K562 (cell line): Measurements from ENCODE around the gene CEP170. TPM values are rescaled to one million over a fixed set of nuclear protein-coding genes. Genes with fewer than 3 reads are reported as not detected.

Experiments
- EP400 ChIP-seq: fragments of 450-650 bp; IDR thresholded peaks from 2 replicates; pipeline ENCODE4 v1.6.1; 2017; ENCODE audit warnings: antibody characterized with exemption, mild to moderate bottlenecking, moderate library complexity
- EWSR1 ChIP-seq: fragments of 450-650 bp; IDR thresholded peaks from 2 replicates; pipeline ENCODE4 v1.6.1; 2018; ENCODE audit warnings: borderline replicate concordance, mild to moderate bottlenecking, low read depth, moderate library complexity; ENCODE audit not compliant: partially characterized antibody
- KAT8 ChIP-seq: fragments of 450-650 bp; IDR thresholded peaks from 2 replicates; pipeline ENCODE4 v1.6.1; 2016; ENCODE audit warnings: low read depth, mild to moderate bottlenecking
- L3MBTL2 ChIP-seq: fragments of 450-650 bp; IDR thresholded peaks from 2 replicates; pipeline ENCODE4 v1.6.1; 2016; ENCODE audit warnings: mild to moderate bottlenecking, moderate library complexity
- NFE2L1 ChIP-seq: fragments of 450-650 bp; IDR thresholded peaks from 2 replicates; pipeline ENCODE4 v1.6.1; 2016; ENCODE audit warnings: missing genetic modification characterization, low read depth, mild to moderate bottlenecking, missing compliant biosample characterization, moderate library complexity, borderline replicate concordance
- NFYB ChIP-seq: IDR thresholded peaks from 2 replicates; pipeline ENCODE4 v1.6.1; 2011; ENCODE audit warnings: mild to moderate bottlenecking, moderate library complexity; ENCODE audit not compliant: insufficient read length; ENCODE audit errors: extremely low read depth
- RBM39 ChIP-seq: fragments of 200-400 bp; formaldehyde crosslinking; optimal IDR thresholded peaks from 2 replicates; pipeline ENCODE3; 2018; ENCODE audit warnings: low read depth, low read length
- TRIM24 ChIP-seq, 2 experiments: fragments of 450-650 bp; IDR thresholded peaks; 2 replicates each; pipeline ENCODE4 v1.6.1; 2016
- ZC3H4 ChIP-seq: sonication (generic); formaldehyde crosslinking; IDR thresholded peaks from 2 replicates; pipeline ENCODE4 v1.9.0; 2021; ENCODE audit warnings: missing genetic modification reagents, borderline replicate concordance
- ZNF143 ChIP-seq: sonication (generic); formaldehyde crosslinking; IDR thresholded peaks from 2 replicates; pipeline ENCODE4 v1.9.0; 2022; ENCODE audit warnings: mild to moderate bottlenecking, missing genetic modification reagents
- ZNF445 ChIP-seq: fragments of 250-450 bp; sonication (Bioruptor Pico); IDR thresholded peaks from 2 replicates; pipeline ENCODE4 v1.4.0; 2020; ENCODE audit warnings: low read depth, mild to moderate bottlenecking, moderate library complexity
- ZNF561 ChIP-seq: fragments of 450-650 bp; formaldehyde crosslinking; conservative IDR thresholded peaks from 2 replicates; pipeline ENCODE4 v1.4.0; 2020; ENCODE audit warnings: mild to moderate bottlenecking, moderate library complexity
- ZNF766 ChIP-seq: fragments of 200-800 bp; sonication (Bioruptor generic); conservative IDR thresholded peaks from 2 replicates; pipeline ENCODE4 v1.6.1; 2016; ENCODE audit warnings: missing genetic modification characterization, missing compliant biosample characterization
- ZNF79 ChIP-seq: fragments of 250-450 bp; sonication (Bioruptor Pico); IDR thresholded peaks from 2 replicates; pipeline ENCODE4 v1.4.0; 2020; ENCODE audit warnings: low read depth, mild to moderate bottlenecking, moderate library complexity
- polyA plus RNA-seq, 8 experiments: library from polyadenylated mRNA; depleted of rRNA in 4 of 8; stranded (reverse) in 5 of 8; unstranded in 3 of 8; fragments of >200 nt; fragmentation: Nextera tagmentation in 2 of 8; fragmentation: Illumina TruSeq in 1 of 8; extraction: Ambion mirVana in 2 of 8; extraction: Trizol in 1 of 8; gene quantifications; 2 replicates each; pipeline versions ENCODE4 v1.2.1 to v1.2.3, GENCODE V29; 2011 to 2014; ENCODE audit warnings: inconsistent platforms in 1 of 8, missing spikeins in 1 of 8
- total RNA-seq, 7 experiments: library from RNA; depleted of rRNA in 6 of 7; stranded (reverse); fragments of >200 nt in 6 of 7; fragmentation: Illumina TruSeq in 2 of 7; extraction: Trizol in 2 of 7; gene quantifications; 2 replicates each; pipeline versions ENCODE4 v1.2.1 to v1.2.3, GENCODE V29; 2011 to 2021; ENCODE audit warnings: low replicate concordance in 1 of 7
- TF ChIP-seq, protein P1 (sequence below), 2 experiments: IDR thresholded peaks in 1 of 2; conservative IDR thresholded peaks in 1 of 2; 2 replicates each; pipeline ENCODE4 v1.6.1; 2016; ENCODE audit warnings: low read depth in 2 of 2, mild to moderate bottlenecking in 1 of 2, missing compliant biosample characterization in 1 of 2, missing genetic modification characterization in 1 of 2, moderate library complexity in 1 of 2
- TF ChIP-seq, protein P2 (sequence below): fragments of 450-650 bp; IDR thresholded peaks from 2 replicates; pipeline ENCODE4 v1.6.1; 2016; ENCODE audit warnings: low read depth

Gene CEP170
- total and polyA plus RNA-seq, 9 of the 15 experiments (the other 6 are each of a cell fraction or from before 2014, with no cell fraction given), result 22.6 to 110 (median 68.5) TPM

DNA sequence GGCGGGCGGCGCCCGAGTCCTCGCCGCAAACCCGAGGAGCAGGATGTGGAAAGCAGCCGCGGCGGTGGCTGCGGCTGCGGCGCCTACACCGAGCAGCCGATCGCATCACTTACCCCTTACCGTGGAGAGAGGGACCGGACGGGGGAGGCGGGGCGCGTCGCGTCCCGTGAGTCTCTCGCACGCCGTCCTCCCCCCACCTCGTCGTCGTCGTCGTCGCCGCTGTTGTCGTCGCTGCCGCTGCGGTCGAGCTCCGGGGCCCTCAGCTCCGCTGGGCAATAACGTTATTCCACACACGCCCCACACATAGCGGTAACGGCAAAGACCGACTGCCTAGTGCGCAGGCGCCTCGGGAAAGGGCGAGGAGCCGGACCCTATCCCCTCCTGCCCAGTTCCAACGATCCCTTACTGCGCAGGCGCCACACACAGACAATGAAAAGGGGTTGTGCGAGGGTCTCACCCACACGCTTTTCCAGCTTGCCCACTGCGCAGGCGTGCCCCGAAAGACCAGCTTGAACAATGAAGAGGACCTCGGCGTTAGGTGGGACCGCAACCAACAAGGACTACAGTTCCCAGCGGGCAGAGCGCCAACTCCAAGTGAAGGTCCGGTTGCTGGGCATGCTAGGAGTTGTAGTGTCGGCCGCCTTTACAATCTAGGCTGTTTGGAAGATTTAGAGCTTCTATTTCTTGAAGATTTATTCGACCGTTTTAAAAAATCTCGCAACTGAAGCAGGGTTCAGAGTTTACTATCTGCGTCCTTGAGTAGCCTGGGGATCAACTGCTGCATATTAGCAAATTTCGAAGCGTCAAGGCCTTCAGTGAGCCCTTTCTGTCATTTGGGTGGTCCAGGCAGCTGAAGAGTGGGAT, at the start of gene CEP170 (continued):
- TF ChIP-seq, protein P1, sequence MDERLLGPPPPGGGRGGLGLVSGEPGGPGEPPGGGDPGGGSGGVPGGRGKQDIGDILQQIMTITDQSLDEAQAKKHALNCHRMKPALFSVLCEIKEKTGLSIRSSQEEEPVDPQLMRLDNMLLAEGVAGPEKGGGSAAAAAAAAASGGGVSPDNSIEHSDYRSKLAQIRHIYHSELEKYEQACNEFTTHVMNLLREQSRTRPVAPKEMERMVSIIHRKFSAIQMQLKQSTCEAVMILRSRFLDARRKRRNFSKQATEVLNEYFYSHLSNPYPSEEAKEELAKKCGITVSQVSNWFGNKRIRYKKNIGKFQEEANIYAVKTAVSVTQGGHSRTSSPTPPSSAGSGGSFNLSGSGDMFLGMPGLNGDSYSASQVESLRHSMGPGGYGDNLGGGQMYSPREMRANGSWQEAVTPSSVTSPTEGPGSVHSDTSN (CRISPR knock-in tag; IDR thresholded peaks at IDR 0.05; ENCODE audit: low read depth), result no peak
- TF ChIP-seq, protein P1 (tag; conservative IDR thresholded peaks at IDR 0.05; ENCODE audit: low read depth), result peak; percentile 81
- TF ChIP-seq ZC3H4 (CRISPR knock-in tag) (no peak), ZNF79 (0 out of 2 replicates have a peak, but pooled peaks have one; percentile 27), ZNF143 (CRISPR knock-in tag) (peak; percentile 83; the same call in 1 of the 2 replicates), NFYB (no peak), ZNF766 (peak; percentile 76; the same call in 1 of the 2 replicates), ZNF561 (CRISPR knock-in tag) (no peak), RBM39 (no peak), L3MBTL2 (peak; percentile 58), KAT8 (no peak), TRIM24 (IDR thresholded peaks at IDR 0.05) (no peak), NFE2L1 (no peak), EP400 (peak; percentile 69; the same call in 1 of the 2 replicates), EWSR1 (no peak), ZNF445 (CRISPR knock-in tag) (peak; percentile 78)
- TF ChIP-seq, protein P2, sequence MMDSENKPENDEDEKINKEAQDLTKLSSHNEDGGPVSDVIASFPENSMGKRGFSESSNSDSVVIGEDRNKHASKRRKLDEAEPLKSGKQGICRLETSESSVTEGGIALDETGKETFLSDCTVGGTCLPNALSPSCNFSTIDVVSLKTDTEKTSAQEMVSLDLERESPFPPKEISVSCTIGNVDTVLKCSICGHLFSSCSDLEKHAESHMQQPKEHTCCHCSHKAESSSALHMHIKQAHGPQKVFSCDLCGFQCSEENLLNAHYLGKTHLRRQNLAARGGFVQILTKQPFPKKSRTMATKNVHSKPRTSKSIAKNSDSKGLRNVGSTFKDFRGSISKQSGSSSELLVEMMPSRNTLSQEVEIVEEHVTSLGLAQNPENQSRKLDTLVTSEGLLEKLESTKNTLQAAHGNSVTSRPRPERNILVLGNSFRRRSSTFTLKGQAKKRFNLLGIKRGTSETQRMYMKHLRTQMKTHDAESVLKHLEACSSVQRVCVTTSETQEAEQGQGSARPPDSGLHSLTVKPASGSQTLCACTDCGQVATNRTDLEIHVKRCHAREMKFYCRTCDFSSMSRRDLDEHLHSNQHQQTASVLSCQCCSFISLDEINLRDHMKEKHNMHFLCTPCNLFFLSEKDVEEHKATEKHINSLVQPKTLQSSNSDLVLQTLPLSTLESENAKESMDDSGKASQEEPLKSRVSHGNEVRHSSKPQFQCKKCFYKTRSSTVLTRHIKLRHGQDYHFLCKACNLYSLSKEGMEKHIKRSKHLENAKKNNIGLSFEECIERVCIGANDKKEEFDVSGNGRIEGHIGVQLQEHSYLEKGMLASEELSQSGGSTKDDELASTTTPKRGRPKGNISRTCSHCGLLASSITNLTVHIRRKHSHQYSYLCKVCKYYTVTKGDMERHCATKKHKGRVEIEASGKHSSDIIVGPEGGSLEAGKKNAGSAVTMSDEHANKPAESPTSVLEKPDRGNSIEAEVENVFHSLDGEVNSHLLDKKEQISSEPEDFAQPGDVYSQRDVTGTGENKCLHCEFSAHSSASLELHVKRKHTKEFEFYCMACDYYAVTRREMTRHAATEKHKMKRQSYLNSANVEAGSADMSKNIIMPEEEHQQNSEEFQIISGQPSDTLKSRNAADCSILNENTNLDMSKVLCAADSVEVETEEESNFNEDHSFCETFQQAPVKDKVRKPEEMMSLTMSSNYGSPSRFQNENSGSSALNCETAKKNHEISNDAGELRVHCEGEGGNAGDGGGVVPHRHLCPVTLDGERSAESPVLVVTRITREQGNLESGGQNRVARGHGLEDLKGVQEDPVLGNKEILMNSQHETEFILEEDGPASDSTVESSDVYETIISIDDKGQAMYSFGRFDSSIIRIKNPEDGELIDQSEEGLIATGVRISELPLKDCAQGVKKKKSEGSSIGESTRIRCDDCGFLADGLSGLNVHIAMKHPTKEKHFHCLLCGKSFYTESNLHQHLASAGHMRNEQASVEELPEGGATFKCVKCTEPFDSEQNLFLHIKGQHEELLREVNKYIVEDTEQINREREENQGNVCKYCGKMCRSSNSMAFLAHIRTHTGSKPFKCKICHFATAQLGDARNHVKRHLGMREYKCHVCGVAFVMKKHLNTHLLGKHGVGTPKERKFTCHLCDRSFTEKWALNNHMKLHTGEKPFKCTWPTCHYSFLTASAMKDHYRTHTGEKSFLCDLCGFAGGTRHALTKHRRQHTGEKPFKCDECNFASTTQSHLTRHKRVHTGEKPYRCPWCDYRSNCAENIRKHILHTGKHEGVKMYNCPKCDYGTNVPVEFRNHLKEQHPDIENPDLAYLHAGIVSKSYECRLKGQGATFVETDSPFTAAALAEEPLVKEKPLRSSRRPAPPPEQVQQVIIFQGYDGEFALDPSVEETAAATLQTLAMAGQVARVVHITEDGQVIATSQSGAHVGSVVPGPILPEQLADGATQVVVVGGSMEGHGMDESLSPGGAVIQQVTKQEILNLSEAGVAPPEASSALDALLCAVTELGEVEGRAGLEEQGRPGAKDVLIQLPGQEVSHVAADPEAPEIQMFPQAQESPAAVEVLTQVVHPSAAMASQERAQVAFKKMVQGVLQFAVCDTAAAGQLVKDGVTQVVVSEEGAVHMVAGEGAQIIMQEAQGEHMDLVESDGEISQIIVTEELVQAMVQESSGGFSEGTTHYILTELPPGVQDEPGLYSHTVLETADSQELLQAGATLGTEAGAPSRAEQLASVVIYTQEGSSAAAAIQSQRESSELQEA, result peak; percentile 79; the same call in 1 of the 2 replicates
